Glutamatergic neuron (in vitro differentiated cells): Measurements from ENCODE around the gene CACHD1. TPM values are rescaled to one million over a fixed set of nuclear protein-coding genes. Genes with fewer than 3 reads are reported as not detected.

ENCODE experiments used
- DNase-seq: peaks from one replicate; pipeline ENCODE4 v3.0.0; 2022
- H3K27ac Mint-ChIP-seq: one replicate; pipeline ENCODE4 v1.8.0; 2020; ENCODE audit warnings: mild to moderate bottlenecking, mixed read lengths, inconsistent platforms; ENCODE audit not compliant: unreplicated experiment
- H3K27me3 Mint-ChIP-seq: one replicate; pipeline ENCODE4 v1.8.0; 2020; ENCODE audit warnings: mild to moderate bottlenecking, moderate library complexity, mixed read lengths, inconsistent platforms; ENCODE audit not compliant: unreplicated experiment
- H3K36me3 Mint-ChIP-seq: one replicate; pipeline ENCODE4 v1.8.0; 2020; ENCODE audit warnings: mild to moderate bottlenecking, mixed read lengths, inconsistent platforms; ENCODE audit not compliant: unreplicated experiment
- H3K4me1 Mint-ChIP-seq: one replicate; pipeline ENCODE4 v1.8.0; 2020; ENCODE audit warnings: mild to moderate bottlenecking, low read depth, mixed read lengths, inconsistent platforms; ENCODE audit not compliant: unreplicated experiment
- H3K4me3 Mint-ChIP-seq: one replicate; pipeline ENCODE4 v1.8.0; 2020; ENCODE audit warnings: mild to moderate bottlenecking, mixed read lengths, inconsistent platforms; ENCODE audit not compliant: unreplicated experiment
- H3K9me3 Mint-ChIP-seq: one replicate; pipeline ENCODE4 v1.8.0; 2020; ENCODE audit warnings: mild to moderate bottlenecking, moderate library complexity, mixed read lengths, inconsistent platforms; ENCODE audit not compliant: unreplicated experiment
- CTCF ChIP-seq: fragments of 200-600 bp; sonication (generic); IDR thresholded peaks from one replicate; pipeline ENCODE4 v1.5.0; 2021; ENCODE audit not compliant: partially characterized antibody, unreplicated experiment
- total RNA-seq: library from RNA; stranded (reverse); fragmentation: NEBNext Ultra II Directional; extraction: Animal tissue kit (Norgen Biotek cat#: 25700); gene quantifications from one replicate; pipeline ENCODE4 v1.2.1, GENCODE V29; 2021; ENCODE audit not compliant: unreplicated experiment

CACHD1 gene
- total RNA-seq, 1 donor from 2014 or later: 9.4 TPM

GRCh38 chr1:64588876-64589275 lies 118.9 kb downstream of the CACHD1 start:
- DNase-seq: no peak
- Mint-ChIP-seq H3K4me1 (no peaks in the 10 kb centered on the region), H3K9me3 (no peaks in the 10 kb centered on the region), H3K36me3 (no peaks in the 10 kb centered on the region), H3K4me3 (no peak overlapping the region), H3K27ac (no peak overlapping the region), H3K27me3 (no peaks in the 10 kb centered on the region)
- no peak for TF ChIP-seq CTCF

GRCh38 chr1:64590316-64590715 lies 120.4 kb downstream of the CACHD1 start:
- TF ChIP-seq CTCF: no peak
- DNase-seq: no peak
- H3K27me3 Mint-ChIP-seq: no peaks in the 10 kb centered on the region

DNA sequence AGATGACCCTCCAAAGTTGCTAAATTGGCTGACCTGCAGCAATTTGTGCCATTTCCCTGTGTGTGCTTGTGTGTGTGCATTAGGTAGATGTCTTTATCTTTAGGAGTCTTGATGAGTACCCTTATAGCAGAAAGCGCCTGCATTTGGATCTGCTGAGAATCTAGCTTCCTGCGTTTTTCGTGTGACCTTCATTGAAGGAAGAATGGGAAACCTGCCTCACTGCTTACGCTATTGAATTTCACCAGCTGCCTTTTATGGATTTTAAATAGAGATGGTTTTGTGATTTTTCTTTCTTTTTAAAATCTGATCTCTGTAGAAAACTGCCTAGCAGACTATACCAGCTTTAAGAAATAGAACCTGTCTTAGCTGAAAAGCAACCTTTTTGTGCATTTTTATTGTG lies 124.5 kb downstream of the CACHD1 start:
- Mint-ChIP-seq H3K4me1 (peaks cover 27% of the 10 kb centered on the region), H3K27me3 (no peaks in the 10 kb centered on the region), H3K9me3 (no peaks in the 10 kb centered on the region), H3K4me3 (no peak overlapping the region), H3K36me3 (no peaks in the 10 kb centered on the region), H3K27ac (no peak overlapping the region)
- no peak for DNase-seq
- TF ChIP-seq CTCF: no peak

More at GRCh38 chr1:64590316-64590715, 120.4 kb downstream of the CACHD1 start:
- H3K4me3 Mint-ChIP-seq: no peak overlapping the region
- H3K9me3 Mint-ChIP-seq: no peaks in the 10 kb centered on the region
- peaks cover 1% of the 10 kb centered on the region for H3K4me1 Mint-ChIP-seq
- H3K36me3 Mint-ChIP-seq: no peaks in the 10 kb centered on the region
- no peak overlapping the region for H3K27ac Mint-ChIP-seq

DNA sequence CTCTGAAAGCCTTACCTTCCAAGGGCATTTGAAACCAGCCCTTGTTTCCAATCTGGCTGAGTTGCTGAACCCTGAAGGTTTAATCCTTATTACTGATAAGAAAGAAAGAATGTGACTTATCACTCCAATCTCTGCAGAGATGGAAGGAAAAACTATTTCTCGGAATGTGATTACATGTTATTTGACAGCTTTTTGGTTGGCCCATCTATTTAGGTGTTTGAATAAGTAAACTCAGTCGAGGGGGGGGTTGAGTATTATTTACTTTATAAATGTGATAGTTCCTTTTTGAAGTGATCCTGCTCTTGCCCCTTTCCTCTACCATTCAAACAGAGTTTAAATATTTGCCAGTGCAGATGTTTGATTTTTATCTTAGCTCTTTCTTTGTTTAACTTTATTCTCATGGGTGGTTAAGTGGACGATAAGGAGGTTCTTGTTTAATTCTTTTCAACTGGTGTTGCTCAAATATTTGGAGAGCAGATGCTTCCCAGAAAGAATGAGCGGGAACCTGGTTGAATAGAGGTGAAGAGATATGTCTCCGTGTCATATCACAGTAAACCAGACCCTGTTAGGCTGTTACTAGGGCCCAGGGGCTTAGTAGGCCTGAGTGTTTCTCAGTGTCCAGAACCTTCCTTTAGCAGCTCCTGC lies 126.1 kb downstream of the CACHD1 start:
- H3K36me3 Mint-ChIP-seq: no peaks in the 10 kb centered on the region
- H3K9me3 Mint-ChIP-seq: no peaks in the 10 kb centered on the region
- no peak for DNase-seq
- no peak overlapping the region for H3K4me3 Mint-ChIP-seq
- TF ChIP-seq CTCF: no peak
- no peaks in the 10 kb centered on the region for H3K27me3 Mint-ChIP-seq
- H3K27ac Mint-ChIP-seq: no peak overlapping the region
- peaks cover 27% of the 10 kb centered on the region for H3K4me1 Mint-ChIP-seq

GRCh38 chr1:64597113-64597512 lies 127.2 kb downstream of the CACHD1 start:
- DNase-seq: no peak
- no peaks in the 10 kb centered on the region for H3K27me3 Mint-ChIP-seq

More at GRCh38 chr1:64597113-64597512, 127.2 kb downstream of the CACHD1 start:
- H3K36me3 Mint-ChIP-seq: no peaks in the 10 kb centered on the region
- TF ChIP-seq CTCF: no peak
- no peak overlapping the region for H3K27ac Mint-ChIP-seq
- no peak overlapping the region for H3K4me3 Mint-ChIP-seq
- H3K9me3 Mint-ChIP-seq: no peaks in the 10 kb centered on the region
- H3K4me1 Mint-ChIP-seq: peaks cover 27% of the 10 kb centered on the region
